Measurements from ENCODE around the gene POU2F1. TPM values are rescaled to one million over a fixed set of nuclear protein-coding genes. Genes with fewer than 3 reads are reported as not detected.

The POU2F1 gene
- total RNA-seq, 1 donor from 2014 or later, result 3.9 TPM

DNA sequence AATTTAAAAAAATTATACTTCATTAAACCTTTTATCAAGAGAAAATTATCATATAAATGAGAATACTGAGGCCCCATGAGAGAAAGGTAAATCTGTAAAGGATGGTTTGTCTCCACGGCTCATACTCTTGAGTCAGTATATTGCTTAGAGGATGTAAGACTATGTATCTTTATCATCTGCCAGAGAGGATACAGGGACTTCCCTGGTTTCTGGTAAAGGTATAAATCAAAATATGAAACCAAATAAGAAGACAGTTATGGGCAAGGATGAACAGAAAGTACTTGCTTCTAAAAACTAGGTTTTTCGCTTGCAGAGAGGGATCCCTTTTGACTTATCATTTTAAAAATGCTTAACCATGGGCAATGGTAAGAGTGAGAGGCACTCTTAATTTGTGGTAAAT is 112.4 kb downstream of the POU2F1 start:
- TF ChIP-seq, protein P1, sequence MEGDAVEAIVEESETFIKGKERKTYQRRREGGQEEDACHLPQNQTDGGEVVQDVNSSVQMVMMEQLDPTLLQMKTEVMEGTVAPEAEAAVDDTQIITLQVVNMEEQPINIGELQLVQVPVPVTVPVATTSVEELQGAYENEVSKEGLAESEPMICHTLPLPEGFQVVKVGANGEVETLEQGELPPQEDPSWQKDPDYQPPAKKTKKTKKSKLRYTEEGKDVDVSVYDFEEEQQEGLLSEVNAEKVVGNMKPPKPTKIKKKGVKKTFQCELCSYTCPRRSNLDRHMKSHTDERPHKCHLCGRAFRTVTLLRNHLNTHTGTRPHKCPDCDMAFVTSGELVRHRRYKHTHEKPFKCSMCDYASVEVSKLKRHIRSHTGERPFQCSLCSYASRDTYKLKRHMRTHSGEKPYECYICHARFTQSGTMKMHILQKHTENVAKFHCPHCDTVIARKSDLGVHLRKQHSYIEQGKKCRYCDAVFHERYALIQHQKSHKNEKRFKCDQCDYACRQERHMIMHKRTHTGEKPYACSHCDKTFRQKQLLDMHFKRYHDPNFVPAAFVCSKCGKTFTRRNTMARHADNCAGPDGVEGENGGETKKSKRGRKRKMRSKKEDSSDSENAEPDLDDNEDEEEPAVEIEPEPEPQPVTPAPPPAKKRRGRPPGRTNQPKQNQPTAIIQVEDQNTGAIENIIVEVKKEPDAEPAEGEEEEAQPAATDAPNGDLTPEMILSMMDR (IDR thresholded peaks at IDR 0.05; ENCODE audit: insufficient read depth, low read length, severe bottlenecking), result no peak
- no peak for FAIRE-seq
- H3K27me3 ChIP-seq (ENCODE audit: control insufficient read depth, insufficient read depth, low read length), result no peaks in the 10 kb centered on the region
- no peak for DNase-seq (ENCODE audit: low read depth)
- H3K4me3 ChIP-seq (ENCODE audit: low read depth, low read length), result no peak overlapping the region
- H3K36me3 ChIP-seq (ENCODE audit: control insufficient read depth, insufficient read depth, low read length), result no peaks in the 10 kb centered on the region

DNA sequence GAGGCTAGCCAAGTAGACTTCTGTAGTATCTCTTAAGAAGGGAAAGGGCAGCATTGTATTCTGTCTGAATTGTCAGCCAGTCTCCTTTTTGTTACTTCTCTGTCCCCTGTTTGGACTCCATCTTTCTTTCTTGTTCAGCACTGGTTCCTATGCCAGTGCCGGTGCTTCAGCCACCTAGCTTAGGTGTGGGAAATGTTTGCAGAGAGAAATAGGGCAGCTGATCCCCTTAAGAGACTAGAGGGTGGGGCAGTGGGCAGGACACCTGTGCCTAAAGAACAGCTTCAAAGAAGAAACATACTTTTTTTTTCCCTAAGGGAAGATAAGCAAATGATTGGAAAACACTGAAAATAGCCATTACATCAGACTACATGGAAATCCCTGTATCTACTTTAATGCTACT is 113.0 kb downstream of the POU2F1 start:
- H3K36me3 ChIP-seq (ENCODE audit: control insufficient read depth, insufficient read depth, low read length), result no peaks in the 10 kb centered on the region
- no peaks in the 10 kb centered on the region for H3K27me3 ChIP-seq (ENCODE audit: control insufficient read depth, insufficient read depth, low read length)
- DNase-seq (ENCODE audit: low read depth), result no peak
- H3K4me3 ChIP-seq (ENCODE audit: low read depth, low read length), result no peak overlapping the region
- TF ChIP-seq, protein P1 (IDR thresholded peaks at IDR 0.05; ENCODE audit: insufficient read depth, low read length, severe bottlenecking), result no peak
- no peak for FAIRE-seq

DNA sequence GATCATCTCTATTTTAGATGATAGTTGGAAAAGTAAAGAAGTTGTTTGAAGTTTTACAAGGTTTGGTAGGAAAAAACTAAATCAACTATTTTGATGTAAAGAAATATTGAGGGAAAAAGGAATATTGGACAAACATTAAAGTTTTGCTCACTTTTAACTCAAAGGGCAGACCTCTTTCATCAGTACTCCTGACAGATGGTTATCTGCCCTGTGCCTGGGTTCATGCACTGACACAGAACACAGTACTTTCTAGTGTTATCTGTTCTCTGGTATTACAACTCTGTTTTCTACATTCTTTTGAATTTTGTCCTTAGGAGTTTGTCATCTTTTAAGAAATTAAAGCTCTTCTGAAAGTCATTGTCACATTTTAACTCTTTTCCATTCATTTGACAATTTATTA is 118.7 kb downstream of the POU2F1 start:
- TF ChIP-seq, protein P1 (IDR thresholded peaks at IDR 0.05; ENCODE audit: insufficient read depth, low read length, severe bottlenecking), result no peak
- Histone ChIP-seq H3K4me3 (ENCODE audit: low read depth, low read length) (no peak overlapping the region), H3K27me3 (ENCODE audit: control insufficient read depth, insufficient read depth, low read length) (no peaks in the 10 kb centered on the region), H3K36me3 (ENCODE audit: control insufficient read depth, insufficient read depth, low read length) (no peaks in the 10 kb centered on the region)
- no peak for DNase-seq (ENCODE audit: low read depth)
- no peak for FAIRE-seq

DNA sequence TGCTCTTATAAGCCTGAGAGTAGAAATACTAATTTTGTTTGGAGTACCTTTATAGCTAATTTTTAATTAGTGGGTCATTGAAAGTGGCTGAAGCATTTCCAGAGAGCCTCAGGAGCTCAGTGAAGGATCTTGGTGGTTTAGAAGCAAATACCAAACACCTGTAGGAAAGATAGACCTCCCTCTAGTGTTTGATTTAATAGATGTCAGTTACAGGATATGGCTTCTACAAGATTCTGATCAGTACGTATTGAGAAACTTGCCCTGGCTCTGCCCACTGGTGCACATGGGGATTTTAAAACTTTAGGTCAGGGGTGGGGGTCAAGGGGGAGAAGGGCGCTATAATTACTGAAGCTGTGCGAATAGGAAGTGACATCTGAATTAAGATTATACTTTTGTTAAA is 122.2 kb downstream of the POU2F1 start:
- peak; percentile 47 for DNase-seq (ENCODE audit: low read depth)
- H3K27me3 ChIP-seq (ENCODE audit: control insufficient read depth, insufficient read depth, low read length), result no peaks in the 10 kb centered on the region
- TF ChIP-seq, protein P1 (IDR thresholded peaks at IDR 0.05; ENCODE audit: insufficient read depth, low read length, severe bottlenecking), result peak; percentile 28
- H3K4me3 ChIP-seq (ENCODE audit: low read depth, low read length), result no peak overlapping the region
- H3K36me3 ChIP-seq (ENCODE audit: control insufficient read depth, insufficient read depth, low read length), result no peaks in the 10 kb centered on the region
- FAIRE-seq, result no peak

DNA sequence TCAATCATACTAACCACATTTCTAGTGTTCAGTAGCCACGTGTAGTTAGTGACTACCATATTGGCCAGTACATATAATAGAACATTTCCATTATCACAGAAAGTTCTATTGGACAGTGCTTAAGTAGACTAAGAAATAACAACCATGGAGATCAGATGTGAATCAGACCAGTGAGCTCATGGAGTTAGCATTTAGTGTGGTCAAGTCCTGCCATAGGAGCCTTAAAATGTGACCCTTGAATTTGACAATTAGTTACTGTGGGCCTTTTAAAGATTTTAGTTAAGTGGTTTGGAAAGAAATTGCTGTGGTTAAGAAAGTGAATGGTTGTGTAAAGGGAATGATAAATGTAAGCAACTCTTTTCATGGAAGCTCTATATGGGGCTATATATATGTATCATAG is 123.4 kb downstream of the POU2F1 start:
- no peak for FAIRE-seq
- DNase-seq (ENCODE audit: low read depth), result no peak
- TF ChIP-seq, protein P1 (IDR thresholded peaks at IDR 0.05; ENCODE audit: insufficient read depth, low read length, severe bottlenecking), result no peak
- no peak overlapping the region for H3K4me3 ChIP-seq (ENCODE audit: low read depth, low read length)
- no peaks in the 10 kb centered on the region for H3K27me3 ChIP-seq (ENCODE audit: control insufficient read depth, insufficient read depth, low read length)
- H3K36me3 ChIP-seq (ENCODE audit: control insufficient read depth, insufficient read depth, low read length), result no peaks in the 10 kb centered on the region

DNA sequence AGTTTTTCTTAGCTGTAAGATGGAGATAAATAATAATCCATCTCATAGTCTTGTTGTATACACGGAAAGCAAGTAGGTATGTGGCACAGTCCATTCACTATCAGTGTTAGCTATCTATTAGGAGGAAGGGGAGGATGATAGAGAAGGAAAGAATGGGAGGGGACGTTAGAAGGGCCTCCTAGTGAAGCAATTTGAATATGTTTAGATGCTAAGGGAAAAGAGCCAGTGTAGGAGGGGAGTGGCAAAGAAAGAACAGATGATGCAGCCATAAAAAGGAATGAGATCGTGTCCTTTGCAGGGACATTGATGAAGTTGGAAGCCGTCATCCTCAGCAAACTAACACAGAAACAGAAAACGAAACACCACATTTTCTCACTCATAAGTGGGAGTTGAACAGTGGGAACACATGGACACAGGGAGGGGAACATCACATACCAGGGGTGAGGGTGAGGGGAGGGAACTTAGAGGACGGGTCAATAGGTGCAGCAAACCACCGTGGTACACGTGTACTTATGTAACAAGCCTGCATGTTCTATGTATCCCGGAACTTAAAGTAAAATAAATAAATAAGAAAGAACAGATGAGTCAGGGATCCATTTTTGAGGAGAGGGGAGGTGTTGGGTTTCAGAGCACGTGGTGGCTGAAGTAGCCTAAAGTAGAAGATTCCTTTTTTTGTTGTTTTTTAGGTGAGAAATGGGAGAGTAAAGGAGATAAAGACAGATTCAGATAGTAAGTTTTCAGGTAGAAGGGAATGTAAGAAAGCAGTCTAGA is 124.1 kb downstream of the POU2F1 start:
- no peaks in the 10 kb centered on the region for H3K36me3 ChIP-seq (ENCODE audit: control insufficient read depth, insufficient read depth, low read length)
- FAIRE-seq (no peak), DNase-seq (ENCODE audit: low read depth) (no peak)
- TF ChIP-seq, protein P1 (IDR thresholded peaks at IDR 0.05; ENCODE audit: insufficient read depth, low read length, severe bottlenecking), result no peak
- H3K4me3 ChIP-seq (ENCODE audit: low read depth, low read length), result no peak overlapping the region
- H3K27me3 ChIP-seq (ENCODE audit: control insufficient read depth, insufficient read depth, low read length), result no peaks in the 10 kb centered on the region

Data from bronchial epithelial cell (primary cell).